GM06990 (cell line): ENCODE data around the gene PIEZO1.
"Not testable (repeated sequence)": the region's sequence is repeated elsewhere in the genome, so short reads cannot be mapped to it uniquely, and the experiment has no call there.

Experiments used
- DNase-seq: peaks from one replicate; pipeline ENCODE4 v3.0.0-alpha.2; 2011; ENCODE audit not compliant: insufficient read length; ENCODE audit errors: extremely low read depth
- H3K27me3 ChIP-seq: replicated peaks from 2 replicates; pipeline ENCODE4 v1.6.0; 2011; ENCODE audit warnings: low read length; ENCODE audit not compliant: control insufficient read depth, insufficient read depth
- H3K36me3 ChIP-seq: 2 replicates; pipeline ENCODE4 v1.5.1; 2011; ENCODE audit warnings: low read length; ENCODE audit not compliant: control insufficient read depth, insufficient read depth
- H3K4me3 ChIP-seq: replicated peaks from 2 replicates; pipeline ENCODE4 v1.5.1; 2011; ENCODE audit warnings: low read depth, mild to moderate bottlenecking, control low read depth, low read length
- TF ChIP-seq, protein P1 (sequence below): IDR thresholded peaks from 2 replicates; pipeline ENCODE4 v1.5.1; 2011; ENCODE audit warnings: low read length, control low read depth, mild to moderate bottlenecking, inconsistent platforms; ENCODE audit not compliant: insufficient read depth, poor library complexity, severe bottlenecking

Gene PIEZO1

GRCh38 chr16:88790312-88791211, 5.5 kb upstream of the PIEZO1 start:
- Histone ChIP-seq H3K36me3 (no peaks in the 10 kb centered on the region), H3K4me3 (peak overlapping the region; percentile 16), H3K27me3 (no peaks in the 10 kb centered on the region)
- TF ChIP-seq, protein P1, sequence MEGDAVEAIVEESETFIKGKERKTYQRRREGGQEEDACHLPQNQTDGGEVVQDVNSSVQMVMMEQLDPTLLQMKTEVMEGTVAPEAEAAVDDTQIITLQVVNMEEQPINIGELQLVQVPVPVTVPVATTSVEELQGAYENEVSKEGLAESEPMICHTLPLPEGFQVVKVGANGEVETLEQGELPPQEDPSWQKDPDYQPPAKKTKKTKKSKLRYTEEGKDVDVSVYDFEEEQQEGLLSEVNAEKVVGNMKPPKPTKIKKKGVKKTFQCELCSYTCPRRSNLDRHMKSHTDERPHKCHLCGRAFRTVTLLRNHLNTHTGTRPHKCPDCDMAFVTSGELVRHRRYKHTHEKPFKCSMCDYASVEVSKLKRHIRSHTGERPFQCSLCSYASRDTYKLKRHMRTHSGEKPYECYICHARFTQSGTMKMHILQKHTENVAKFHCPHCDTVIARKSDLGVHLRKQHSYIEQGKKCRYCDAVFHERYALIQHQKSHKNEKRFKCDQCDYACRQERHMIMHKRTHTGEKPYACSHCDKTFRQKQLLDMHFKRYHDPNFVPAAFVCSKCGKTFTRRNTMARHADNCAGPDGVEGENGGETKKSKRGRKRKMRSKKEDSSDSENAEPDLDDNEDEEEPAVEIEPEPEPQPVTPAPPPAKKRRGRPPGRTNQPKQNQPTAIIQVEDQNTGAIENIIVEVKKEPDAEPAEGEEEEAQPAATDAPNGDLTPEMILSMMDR = no peak
- peak; percentile 61 for DNase-seq

DNA sequence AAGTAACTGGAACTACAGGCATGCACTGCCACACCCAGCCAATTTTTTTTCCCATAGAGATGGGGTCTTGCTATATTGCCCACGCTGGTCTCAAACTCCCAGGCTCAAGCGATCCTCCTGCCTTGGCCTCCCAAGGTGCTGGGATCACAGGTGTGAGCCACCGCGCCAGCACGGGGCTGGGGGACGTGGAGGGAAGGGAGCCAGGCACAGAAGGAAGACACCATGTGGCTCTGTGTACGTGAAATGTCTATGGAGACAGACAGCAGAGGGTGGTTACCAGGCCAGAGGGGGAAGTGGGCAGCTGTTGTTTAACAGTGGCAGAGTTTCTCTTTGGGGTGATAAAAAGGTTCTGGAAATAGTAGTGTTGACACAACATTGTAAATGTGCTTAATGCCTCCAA, 4.6 kb upstream of the PIEZO1 start:
- TF ChIP-seq, protein P1 = no peak
- no peaks in the 10 kb centered on the region for H3K36me3 ChIP-seq
- no peak for DNase-seq
- H3K4me3 ChIP-seq = no peak overlapping the region
- H3K27me3 ChIP-seq = no peaks in the 10 kb centered on the region

DNA sequence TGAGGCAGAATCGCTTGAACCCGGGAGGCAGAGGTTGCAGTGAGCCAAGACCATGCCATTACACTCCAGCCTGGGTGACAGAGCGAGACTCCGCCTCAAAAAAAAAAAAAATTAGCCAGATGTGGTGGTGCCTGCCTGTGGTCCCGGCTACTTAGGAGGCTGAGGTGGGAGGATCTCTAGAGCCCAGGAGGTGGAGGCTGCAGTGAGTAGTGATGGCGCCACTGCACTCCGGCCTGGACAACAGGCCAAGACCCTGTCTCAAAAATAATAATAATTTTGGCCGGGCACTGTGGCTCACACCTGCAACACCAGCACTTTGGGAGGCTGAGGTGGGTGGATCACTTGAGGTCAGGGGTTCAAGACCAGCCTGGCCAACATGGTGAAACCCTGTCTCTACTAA, 3.7 kb upstream of the PIEZO1 start:
- not testable (repeated sequence) for H3K36me3 ChIP-seq, H3K4me3 ChIP-seq, H3K27me3 ChIP-seq, DNase-seq

GRCh38 chr16:88787579-88788314, 2.7 kb upstream of the PIEZO1 start:
- H3K27me3 ChIP-seq = no peaks in the 10 kb centered on the region
- no peak for DNase-seq
- no peak overlapping the region for H3K4me3 ChIP-seq
- TF ChIP-seq, protein P1 = no peak
- no peaks in the 10 kb centered on the region for H3K36me3 ChIP-seq

DNA sequence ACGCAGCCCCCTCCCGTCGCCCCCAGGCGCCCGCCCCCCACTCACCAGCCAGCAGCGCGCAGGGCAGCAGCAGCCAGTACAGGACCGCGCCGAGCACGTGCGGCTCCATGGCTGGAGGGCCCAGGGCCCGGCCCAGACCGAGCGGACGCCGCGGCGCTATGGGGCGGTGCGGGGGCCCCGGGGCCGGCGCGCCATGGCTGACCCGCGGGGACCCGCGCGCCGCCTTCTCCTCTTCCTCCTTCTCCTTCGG, 239 bp downstream of the PIEZO1 start:
- TF ChIP-seq, protein P1 = no peak
- no peak for DNase-seq
- no peaks in the 10 kb centered on the region for H3K27me3 ChIP-seq
- H3K4me3 ChIP-seq = peak overlapping the region; percentile 72
- no peaks in the 10 kb centered on the region; the same call in 1 of the 2 replicates for H3K36me3 ChIP-seq

DNA sequence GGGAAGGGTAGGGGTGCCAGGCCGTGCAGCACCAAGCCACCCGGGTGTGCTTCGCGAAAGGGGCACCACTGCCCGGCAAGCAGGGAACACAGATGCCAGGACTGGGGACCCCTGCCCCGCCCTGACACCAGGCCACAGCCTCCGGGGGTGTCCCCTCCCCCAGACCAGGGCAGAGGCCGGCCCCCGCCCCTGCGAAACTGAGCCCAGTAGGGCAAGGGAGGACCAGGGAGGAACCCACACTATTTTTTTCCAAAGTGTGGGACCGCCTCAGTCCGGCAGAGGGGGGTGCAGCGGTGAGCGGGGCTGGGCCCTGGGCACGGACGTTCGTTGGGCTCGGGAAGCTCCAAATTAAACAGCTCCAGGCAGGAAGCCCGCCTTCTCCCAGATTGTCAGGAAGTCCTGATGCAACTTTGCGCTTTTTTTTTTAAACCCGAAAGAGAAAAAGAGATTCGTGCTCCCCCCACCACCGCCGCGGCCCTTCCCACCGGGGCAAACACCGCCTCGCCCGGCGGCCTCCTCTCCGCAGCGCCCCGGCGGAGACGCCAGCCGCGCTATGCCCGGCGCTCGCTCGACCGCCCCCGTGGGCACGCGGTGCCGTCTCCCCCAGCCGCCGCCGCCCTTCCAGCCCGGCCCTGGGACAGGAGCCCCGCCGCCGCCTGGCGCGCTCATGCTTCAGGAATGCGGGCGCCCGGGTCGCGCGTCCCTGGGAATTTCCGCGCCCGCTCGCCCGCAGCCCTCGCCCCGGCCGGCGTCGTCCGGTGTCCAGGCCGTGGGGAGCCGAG, 755 bp downstream of the PIEZO1 start:
- DNase-seq = peak; percentile 63
- TF ChIP-seq, protein P1 = peak; percentile 61
- H3K4me3 ChIP-seq = peak overlapping the region; percentile 72
- no peaks in the 10 kb centered on the region; the same call in 1 of the 2 replicates for H3K36me3 ChIP-seq
- no peaks in the 10 kb centered on the region for H3K27me3 ChIP-seq
